Kidney epithelial cell (primary cell): Measurements from ENCODE around the gene SORCS1. TPM values are rescaled to one million over a fixed set of nuclear protein-coding genes. Genes with fewer than 3 reads are reported as not detected.

Source experiments
- DNase-seq: peaks from one replicate; pipeline ENCODE4 v3.0.0-alpha.2; 2010; ENCODE audit warnings: low read depth
- H3K27me3 ChIP-seq: 2 replicates; pipeline ENCODE4 v1.6.0; 2011; ENCODE audit warnings: low read length; ENCODE audit not compliant: control insufficient read depth, insufficient read depth
- H3K36me3 ChIP-seq: 2 replicates; pipeline ENCODE4 v1.5.1; 2011; ENCODE audit warnings: low read length; ENCODE audit not compliant: control insufficient read depth, insufficient read depth
- H3K4me3 ChIP-seq: 2 replicates; pipeline ENCODE4 v1.5.1; 2011; ENCODE audit warnings: low read depth, mild to moderate bottlenecking, control low read depth, low read length
- CTCF ChIP-seq: IDR thresholded peaks from 2 replicates; pipeline ENCODE4 v1.5.1; 2011; ENCODE audit warnings: mild to moderate bottlenecking, moderate library complexity, low read length, control low read depth, inconsistent platforms; ENCODE audit not compliant: insufficient read depth, poor library complexity, severe bottlenecking
- total RNA-seq: library from RNA; depleted of rRNA; stranded (reverse); fragments of >200 nt; gene quantifications from 2 replicates; pipeline ENCODE4 v1.2.3, GENCODE V29; 2015

SORCS1 gene
- 2.1 and 2.3 TPM in 2 replicates for total RNA-seq

GRCh38 chr10:107163881-107164861, at the start of gene SORCS1:
Gene SORCS1 (minus strand): TSS chr10:107164706.
- H3K27me3 ChIP-seq = peaks cover 22% of the 10 kb centered on the region
- H3K36me3 ChIP-seq = no peaks in the 10 kb centered on the region
- peak within 1 kb of the TSS; percentile 28 for H3K4me3 ChIP-seq
- DNase-seq = no peak
- TF ChIP-seq CTCF = no peak

DNA sequence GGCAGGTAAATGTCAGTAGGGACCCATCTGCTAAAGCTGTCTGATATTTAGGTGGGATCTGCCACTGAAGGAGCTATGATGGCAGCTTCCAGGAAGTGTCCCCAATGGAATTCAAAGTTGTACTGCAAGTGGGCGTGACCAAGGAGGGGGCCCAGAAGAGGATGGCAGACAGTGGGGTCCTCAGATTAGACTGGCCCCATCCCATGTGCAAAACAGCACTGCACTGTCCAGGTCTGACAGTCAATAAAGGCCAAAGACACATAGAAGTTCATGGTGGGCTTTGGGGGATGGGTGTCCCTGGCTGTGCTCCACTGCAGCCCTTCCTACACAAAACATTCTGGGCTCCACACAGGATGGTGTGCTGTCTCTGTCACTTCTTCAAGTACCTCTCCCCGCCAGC, 49.8 kb upstream of the SORCS1 start:
- H3K27me3 ChIP-seq = no peaks in the 10 kb centered on the region
- H3K4me3 ChIP-seq = no peak overlapping the region
- no peak for DNase-seq
- no peaks in the 10 kb centered on the region for H3K36me3 ChIP-seq
- TF ChIP-seq CTCF = no peak

- no peaks in the 10 kb centered on the region for H3K36me3 ChIP-seq
- no peak overlapping the region for H3K4me3 ChIP-seq
- TF ChIP-seq CTCF = no peak
- H3K27me3 ChIP-seq = no peaks in the 10 kb centered on the region
- no peak for DNase-seq
Measured at GRCh38 chr10:107213861-107214260, 49.4 kb upstream of the SORCS1 start.

DNA sequence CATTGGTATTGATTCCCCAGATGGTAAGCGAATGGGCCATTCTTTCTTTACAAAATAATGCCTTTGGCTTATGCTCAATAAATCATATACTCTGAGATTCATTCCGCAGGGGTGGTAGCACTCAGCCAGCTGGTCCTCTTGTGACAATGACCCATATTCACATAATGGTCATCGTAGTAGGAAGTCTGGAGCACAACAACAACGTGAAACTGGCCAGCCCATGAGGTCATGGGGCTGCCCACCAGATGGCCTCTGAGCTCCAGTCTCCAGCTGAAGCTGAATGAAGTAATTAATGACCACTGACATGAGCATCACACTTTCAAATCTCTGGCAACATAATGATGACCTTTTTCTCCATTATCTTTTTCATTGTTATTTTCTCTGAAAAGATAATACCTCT, 42.3 kb upstream of the SORCS1 start:
- no peak for TF ChIP-seq CTCF
- no peaks in the 10 kb centered on the region for H3K27me3 ChIP-seq
- no peak for DNase-seq
- H3K4me3 ChIP-seq = no peak overlapping the region
- H3K36me3 ChIP-seq = no peaks in the 10 kb centered on the region

DNA sequence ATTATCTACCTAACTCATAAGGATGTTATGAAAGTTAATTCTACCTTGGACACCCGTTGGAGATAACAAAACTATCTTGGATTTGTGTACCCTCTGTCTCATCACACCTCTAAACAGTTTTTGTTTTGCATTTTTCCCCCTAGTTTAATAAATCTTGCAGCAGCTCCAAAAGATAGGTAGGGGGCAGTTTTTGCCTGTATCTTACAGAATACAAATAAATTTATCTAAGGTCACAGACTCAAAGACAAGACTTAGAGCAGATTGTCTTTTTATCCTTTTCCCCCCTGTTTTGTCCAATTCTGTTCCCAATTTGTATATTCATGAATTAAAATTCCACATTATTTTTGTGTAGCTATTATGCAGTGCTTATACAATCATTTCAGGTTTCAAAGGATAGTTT, 5.0 kb upstream of the SORCS1 start:
- TF ChIP-seq CTCF = no peak
- no peak for DNase-seq
- Histone ChIP-seq H3K36me3 (no peaks in the 10 kb centered on the region), H3K27me3 (peaks cover 4% of the 10 kb centered on the region), H3K4me3 (no peak overlapping the region)

DNA sequence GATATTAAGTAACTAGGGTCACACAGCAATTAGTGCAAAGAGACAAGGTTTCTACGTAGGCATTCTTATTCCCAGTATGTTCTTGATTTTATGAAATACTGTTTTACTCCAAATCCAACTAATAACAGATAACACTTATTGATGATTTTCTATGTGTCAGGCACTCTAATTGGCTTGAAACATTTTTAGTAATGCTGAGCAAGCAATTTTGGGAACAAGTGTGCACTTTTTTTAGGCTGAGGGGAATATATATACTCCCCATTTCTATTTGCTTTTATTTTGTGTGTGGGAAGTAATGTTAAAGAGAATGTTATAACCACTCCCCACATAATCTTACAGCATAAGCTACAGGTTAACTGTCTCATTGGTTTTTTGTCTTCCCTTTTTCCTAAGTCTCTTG, 4.2 kb upstream of the SORCS1 start:
- no peak for TF ChIP-seq CTCF
- no peaks in the 10 kb centered on the region for H3K36me3 ChIP-seq
- DNase-seq = no peak
- H3K4me3 ChIP-seq = no peak overlapping the region
- peaks cover 11% of the 10 kb centered on the region for H3K27me3 ChIP-seq
